ENCODE measurements around the gene SIRT3. TPM values are rescaled to one million over a fixed set of nuclear protein-coding genes. Genes with fewer than 3 reads are reported as not detected.
"Not testable (repeated sequence)": the region's sequence is repeated elsewhere in the genome, so short reads cannot be mapped to it uniquely, and the experiment has no call there.

The SIRT3 gene
- total RNA-seq, 2 donors from 2014 or later = 16.5 to 48.5 TPM

- H3K9me3 Mint-ChIP-seq; H3K4me3 Mint-ChIP-seq; ATAC-seq (replicated peaks); H3K36me3 Mint-ChIP-seq (ENCODE audit: low read depth); H3K27me3 Mint-ChIP-seq; H3K4me1 Mint-ChIP-seq; H3K27ac Mint-ChIP-seq: not testable (repeated sequence)
These were observed 55.9 kb downstream of the SIRT3 start for GRCh38 chr11:180242-180641.

Other genes with a start within 250 kb of the SIRT3 start
- gene SCGB1C1, start 43.3 kb downstream of the SIRT3 start, total RNA-seq = not detected
- gene BET1L, start 28.9 kb downstream of the SIRT3 start, total RNA-seq = 10 to 100 TPM; 32.5 to 84.3 TPM
- gene RIC8A, start 28.6 kb downstream of the SIRT3 start, total RNA-seq = 100 to 1,000 TPM; 118 to 139 TPM
- gene PSMD13, start 634 bp upstream of the SIRT3 start, total RNA-seq = 100 to 1,000 TPM; 153 to 211 TPM
- 1 to 10 TPM in 1 of 2 donors, under 1 TPM in 1; 0.43 to 2.2 TPM for gene NLRP6, start 42.1 kb upstream of the SIRT3 start, total RNA-seq
- 100 to 1,000 TPM in 1 of 2 donors, 10 to 100 TPM in 1; 31.7 to 196 TPM for gene PGGHG, start 52.8 kb upstream of the SIRT3 start, total RNA-seq
- gene IFITM5, start 63.2 kb upstream of the SIRT3 start, total RNA-seq = not detected
- 100 to 1,000 TPM; 187 to 261 TPM for gene IFITM2, start 71.5 kb upstream of the SIRT3 start, total RNA-seq
- gene IFITM1, start 77.7 kb upstream of the SIRT3 start, total RNA-seq = 10 to 100 TPM; 95.7 to 97.1 TPM
- 10 to 100 TPM in 1 of 2 donors, 1 to 10 TPM in 1; 2.7 to 26.0 TPM for gene IFITM3, start 84.5 kb upstream of the SIRT3 start, total RNA-seq
- 1 to 10 TPM; 1.4 to 9.4 TPM for gene B4GALNT4, start 133.2 kb upstream of the SIRT3 start, total RNA-seq
- gene PKP3, start 157.9 kb upstream of the SIRT3 start, total RNA-seq = not detected
- 10 to 100 TPM; 49.5 to 55.7 TPM for gene SIGIRR, start 178.7 kb upstream of the SIRT3 start, total RNA-seq
- 100 to 1,000 TPM in 1 of 2 donors, 10 to 100 TPM in 1; 36.0 to 119 TPM for gene ANO9, start 205.7 kb upstream of the SIRT3 start, total RNA-seq
- gene PTDSS2, start 213.9 kb upstream of the SIRT3 start, total RNA-seq = 10 to 100 TPM; 24.1 to 28.0 TPM